ENCODE results near the gene CAPN11.

CAPN11 gene

DNA sequence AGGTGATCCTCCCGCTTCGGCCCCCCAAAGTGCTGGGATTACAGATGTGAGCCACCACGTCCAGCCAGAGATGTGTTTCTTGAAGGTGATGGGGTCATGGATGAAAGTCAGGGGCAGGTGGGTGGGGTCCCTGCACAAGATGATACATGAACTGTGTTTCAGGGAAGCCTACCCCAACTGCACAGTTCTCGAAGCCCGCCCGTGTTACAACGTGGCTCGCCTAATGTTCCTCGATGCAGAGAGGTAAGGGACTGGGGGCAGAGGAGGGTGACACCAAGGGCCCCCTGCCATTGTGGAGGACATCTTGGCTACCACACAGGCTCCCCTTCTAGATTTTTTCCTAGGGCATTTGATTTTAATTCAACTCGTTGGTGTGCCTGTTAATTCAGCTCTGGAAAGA is 11.9 kb upstream of the CAPN11 start:
- H3K9me3 ChIP-seq (ENCODE audit: control insufficient read depth, low read length): no peaks in the 10 kb centered on the region
- H3K4me3 ChIP-seq (ENCODE audit: low read depth, low read length): no peak overlapping the region
- H3K4me1 ChIP-seq: no peaks in the 10 kb centered on the region
- TF ChIP-seq, protein P1, sequence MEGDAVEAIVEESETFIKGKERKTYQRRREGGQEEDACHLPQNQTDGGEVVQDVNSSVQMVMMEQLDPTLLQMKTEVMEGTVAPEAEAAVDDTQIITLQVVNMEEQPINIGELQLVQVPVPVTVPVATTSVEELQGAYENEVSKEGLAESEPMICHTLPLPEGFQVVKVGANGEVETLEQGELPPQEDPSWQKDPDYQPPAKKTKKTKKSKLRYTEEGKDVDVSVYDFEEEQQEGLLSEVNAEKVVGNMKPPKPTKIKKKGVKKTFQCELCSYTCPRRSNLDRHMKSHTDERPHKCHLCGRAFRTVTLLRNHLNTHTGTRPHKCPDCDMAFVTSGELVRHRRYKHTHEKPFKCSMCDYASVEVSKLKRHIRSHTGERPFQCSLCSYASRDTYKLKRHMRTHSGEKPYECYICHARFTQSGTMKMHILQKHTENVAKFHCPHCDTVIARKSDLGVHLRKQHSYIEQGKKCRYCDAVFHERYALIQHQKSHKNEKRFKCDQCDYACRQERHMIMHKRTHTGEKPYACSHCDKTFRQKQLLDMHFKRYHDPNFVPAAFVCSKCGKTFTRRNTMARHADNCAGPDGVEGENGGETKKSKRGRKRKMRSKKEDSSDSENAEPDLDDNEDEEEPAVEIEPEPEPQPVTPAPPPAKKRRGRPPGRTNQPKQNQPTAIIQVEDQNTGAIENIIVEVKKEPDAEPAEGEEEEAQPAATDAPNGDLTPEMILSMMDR (IDR thresholded peaks at IDR 0.05): no peak
- no peaks in the 10 kb centered on the region for H3K27me3 ChIP-seq (ENCODE audit: control insufficient read depth, insufficient read depth, low read length)
- no peak overlapping the region for H2AFZ ChIP-seq
- H3K9ac ChIP-seq: no peak overlapping the region
- no peak overlapping the region for H3K27ac ChIP-seq
- H3K4me2 ChIP-seq (ENCODE audit: low read length): no peak overlapping the region
- no peaks in the 10 kb centered on the region for H3K36me3 ChIP-seq (ENCODE audit: control insufficient read depth, insufficient read depth, low read length)
- H3K79me2 ChIP-seq: no peaks in the 10 kb centered on the region

DNA sequence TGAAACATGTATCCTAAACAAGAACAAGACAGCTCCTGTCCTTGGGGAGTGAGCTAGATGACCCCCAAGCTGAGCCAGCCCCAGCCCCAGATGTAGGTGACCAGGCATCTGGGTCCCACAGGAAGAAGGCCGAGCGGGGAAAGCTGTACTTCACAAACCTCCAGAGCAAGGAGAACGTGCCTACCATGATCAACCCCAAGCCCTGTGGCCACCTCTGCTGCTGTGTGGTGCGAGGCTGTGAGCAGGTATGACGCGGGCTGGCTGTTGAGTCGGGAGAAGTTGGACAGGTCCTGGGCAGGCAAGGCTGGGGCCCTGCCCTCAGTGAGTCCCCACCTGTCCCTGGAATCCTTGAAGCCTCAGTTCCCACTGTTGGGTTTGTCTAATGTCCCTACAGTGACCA is 11.4 kb upstream of the CAPN11 start:
- no peaks in the 10 kb centered on the region for H3K36me3 ChIP-seq (ENCODE audit: control insufficient read depth, insufficient read depth, low read length)
- no peaks in the 10 kb centered on the region for H3K79me2 ChIP-seq
- H3K4me1 ChIP-seq: no peaks in the 10 kb centered on the region

DNA sequence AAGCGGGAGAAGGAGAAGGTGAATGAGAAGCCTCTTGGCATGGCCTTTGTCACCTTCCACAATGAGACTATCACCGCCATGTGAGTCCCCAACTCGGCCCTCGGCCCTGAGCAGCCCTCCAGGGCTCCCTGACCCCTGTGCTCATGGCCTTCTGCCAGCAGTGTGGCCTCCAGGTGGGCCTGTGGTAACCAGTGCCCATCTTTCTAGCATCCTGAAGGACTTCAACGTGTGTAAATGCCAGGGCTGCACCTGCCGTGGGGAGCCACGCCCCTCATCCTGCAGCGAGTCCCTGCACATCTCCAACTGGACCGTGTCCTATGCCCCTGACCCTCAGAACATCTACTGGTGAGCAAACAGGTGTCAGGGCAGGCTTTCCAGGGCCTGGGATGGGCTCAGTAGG is 10.3 kb upstream of the CAPN11 start:
- Histone ChIP-seq H3K36me3 (ENCODE audit: control insufficient read depth, insufficient read depth, low read length) (no peaks in the 10 kb centered on the region), H3K4me2 (ENCODE audit: low read length) (no peak overlapping the region), H3K4me1 (no peaks in the 10 kb centered on the region), H3K4me3 (ENCODE audit: low read depth, low read length) (no peak overlapping the region), H3K27me3 (ENCODE audit: control insufficient read depth, insufficient read depth, low read length) (no peaks in the 10 kb centered on the region), H3K9me3 (ENCODE audit: control insufficient read depth, low read length) (no peaks in the 10 kb centered on the region), H3K27ac (no peak overlapping the region), H3K9ac (no peak overlapping the region), H2AFZ (no peak overlapping the region), H3K79me2 (no peaks in the 10 kb centered on the region)
- TF ChIP-seq, protein P1 (IDR thresholded peaks at IDR 0.05): no peak

More for the DNA sequence above, 11.4 kb upstream of the CAPN11 start:
- no peak overlapping the region for H2AFZ ChIP-seq
- TF ChIP-seq, protein P1 (IDR thresholded peaks at IDR 0.05): no peak
- no peak overlapping the region for H3K9ac ChIP-seq
- no peaks in the 10 kb centered on the region for H3K27me3 ChIP-seq (ENCODE audit: control insufficient read depth, insufficient read depth, low read length)
- no peaks in the 10 kb centered on the region for H3K9me3 ChIP-seq (ENCODE audit: control insufficient read depth, low read length)
- H3K27ac ChIP-seq: no peak overlapping the region
- no peak overlapping the region for H3K4me2 ChIP-seq (ENCODE audit: low read length)
- no peak overlapping the region for H3K4me3 ChIP-seq (ENCODE audit: low read depth, low read length)

DNA sequence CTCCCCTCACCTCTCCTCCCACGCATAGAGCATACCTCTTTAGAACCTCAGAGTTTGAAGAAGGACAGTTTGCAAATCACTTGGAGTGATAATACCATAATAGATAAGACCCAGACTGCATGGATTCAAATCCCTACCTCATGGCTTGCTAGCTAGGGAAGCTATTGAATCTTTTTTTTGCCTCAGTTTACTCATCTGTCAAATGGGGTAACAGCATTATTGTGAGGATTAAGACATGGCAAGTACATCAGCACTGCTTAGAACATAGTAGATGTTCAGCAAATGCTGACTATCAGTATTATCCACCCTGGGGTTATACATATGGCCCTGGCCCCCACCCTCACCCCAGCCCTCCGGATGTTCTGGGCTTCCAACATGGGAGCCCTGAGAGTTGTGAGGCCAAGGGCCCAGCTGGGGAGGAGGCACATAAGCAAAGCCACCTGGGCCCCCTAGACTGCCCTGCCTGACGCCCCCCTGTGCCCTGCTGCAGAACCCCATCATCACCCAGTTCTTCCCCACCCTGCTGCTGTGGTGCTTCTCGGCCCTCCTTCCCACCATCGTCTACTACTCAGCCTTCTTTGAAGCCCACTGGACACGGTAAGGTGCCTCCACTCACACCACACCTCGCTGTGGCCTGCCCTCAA is 9.1 kb upstream of the CAPN11 start:
- Histone ChIP-seq H3K4me2 (ENCODE audit: low read length) (no peak overlapping the region), H3K9me3 (ENCODE audit: control insufficient read depth, low read length) (no peaks in the 10 kb centered on the region), H2AFZ (no peak overlapping the region), H3K36me3 (ENCODE audit: control insufficient read depth, insufficient read depth, low read length) (no peaks in the 10 kb centered on the region), H3K9ac (no peak overlapping the region), H3K79me2 (no peaks in the 10 kb centered on the region), H3K4me1 (no peaks in the 10 kb centered on the region), H3K27me3 (ENCODE audit: control insufficient read depth, insufficient read depth, low read length) (no peaks in the 10 kb centered on the region), H3K4me3 (ENCODE audit: low read depth, low read length) (no peak overlapping the region), H3K27ac (no peak overlapping the region)
- TF ChIP-seq, protein P1 (IDR thresholded peaks at IDR 0.05): no peak

DNA sequence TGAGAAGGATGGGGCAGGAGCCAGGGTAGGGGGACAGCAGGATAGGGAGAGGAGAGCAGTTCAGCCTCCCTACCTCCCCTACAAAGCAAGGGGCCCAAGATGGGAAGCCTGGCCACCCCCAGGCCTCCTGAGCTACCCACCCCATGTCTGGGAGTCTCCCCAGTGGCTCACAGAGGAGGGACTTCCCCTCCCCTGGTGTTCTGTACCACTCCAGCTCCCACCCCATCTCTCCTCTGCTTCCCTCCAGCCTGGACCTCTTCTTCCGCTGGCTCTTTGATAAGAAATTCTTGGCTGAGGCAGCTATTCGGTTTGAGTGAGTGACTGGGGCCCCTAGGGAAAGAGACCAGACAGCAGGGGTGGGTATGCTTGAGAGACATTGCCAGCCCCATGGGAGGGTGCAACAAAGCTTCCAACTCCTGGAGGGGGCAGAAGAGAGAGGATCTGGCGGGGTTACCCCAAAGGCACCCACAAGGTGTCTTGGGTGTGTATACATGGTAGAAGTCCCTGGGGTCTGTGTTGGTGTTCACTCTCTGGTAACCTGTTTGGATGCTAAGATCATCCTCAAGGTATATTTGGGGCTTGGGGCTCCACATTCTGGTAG is 8.2 kb upstream of the CAPN11 start:
- Histone ChIP-seq H3K4me1 (no peaks in the 10 kb centered on the region), H3K36me3 (ENCODE audit: control insufficient read depth, insufficient read depth, low read length) (no peaks in the 10 kb centered on the region), H3K4me3 (ENCODE audit: low read depth, low read length) (no peak overlapping the region), H3K27ac (no peak overlapping the region), H3K4me2 (ENCODE audit: low read length) (no peak overlapping the region), H3K9me3 (ENCODE audit: control insufficient read depth, low read length) (no peaks in the 10 kb centered on the region), H2AFZ (no peak overlapping the region), H3K9ac (no peak overlapping the region), H3K27me3 (ENCODE audit: control insufficient read depth, insufficient read depth, low read length) (no peaks in the 10 kb centered on the region), H3K79me2 (no peaks in the 10 kb centered on the region)
- TF ChIP-seq, protein P1 (IDR thresholded peaks at IDR 0.05): no peak

Measured in parathyroid adenoma (tissue), 2 donors.